HG03064 (cell line): ENCODE data around the gene HAUS6.
"Not testable (repeated sequence)": the region's sequence is repeated elsewhere in the genome, so short reads cannot be mapped to it uniquely, and the experiment has no call there.

ENCODE experiments used
- ATAC-seq: cut with Tn5 transposase; IDR thresholded peaks from one replicate; pipeline ENCODE4 v1.9.1; 2021; ENCODE audit warnings: low read depth; ENCODE audit not compliant: unreplicated experiment

Gene HAUS6

DNA sequence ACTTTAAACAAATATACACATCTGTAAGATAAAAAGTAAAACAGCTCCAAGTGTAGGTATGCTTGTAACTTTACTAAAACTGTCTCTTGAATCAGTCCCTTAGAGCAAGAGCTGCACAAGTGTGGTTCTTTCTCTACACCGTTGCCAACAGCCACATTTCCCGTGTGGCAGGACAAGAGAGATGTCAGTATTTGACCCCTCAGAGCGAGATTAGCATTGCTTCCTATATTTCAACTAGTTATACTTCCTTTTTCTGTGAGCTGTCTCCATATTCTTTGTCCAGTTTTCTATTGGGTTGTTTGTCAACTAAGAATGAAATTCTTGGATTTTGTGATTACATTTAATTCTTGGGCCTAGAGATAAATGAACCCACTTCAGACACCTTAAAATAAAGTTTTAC lies 16.5 kb upstream of the HAUS6 start:
- no peak for ATAC-seq

DNA sequence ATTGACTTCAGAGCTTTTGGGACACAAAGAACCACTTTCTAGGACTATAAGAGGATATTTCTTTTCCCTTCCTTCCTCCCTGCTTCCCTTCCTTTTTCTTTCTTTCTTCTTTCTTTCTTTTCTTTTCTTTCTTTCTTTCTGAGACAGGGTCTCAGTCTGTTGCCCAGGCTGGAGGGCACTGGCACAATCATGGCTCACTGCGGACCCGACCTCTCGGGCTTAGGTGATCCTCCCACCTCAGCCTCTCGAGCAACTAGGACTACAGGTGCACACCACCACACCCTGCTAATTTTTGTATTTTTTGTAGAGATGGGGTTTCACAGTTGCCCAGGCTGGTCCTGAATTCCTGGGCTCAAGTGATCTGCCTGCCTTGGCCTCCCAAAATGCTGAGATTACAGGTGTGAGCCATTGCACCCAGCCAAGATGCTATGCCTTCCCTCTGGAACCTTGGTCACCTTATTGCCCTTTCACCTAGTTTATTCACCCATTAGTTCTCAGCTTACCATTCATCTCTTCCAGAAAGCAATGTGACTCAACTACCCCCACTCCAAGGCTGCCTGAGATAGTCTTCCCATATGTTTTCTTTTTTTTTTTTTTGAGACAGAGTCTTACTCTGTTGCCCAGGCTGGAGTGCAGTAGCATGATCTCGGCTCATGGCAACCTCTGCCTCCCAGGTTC lies 14.5 kb upstream of the HAUS6 start:
- ATAC-seq, result no peak

DNA sequence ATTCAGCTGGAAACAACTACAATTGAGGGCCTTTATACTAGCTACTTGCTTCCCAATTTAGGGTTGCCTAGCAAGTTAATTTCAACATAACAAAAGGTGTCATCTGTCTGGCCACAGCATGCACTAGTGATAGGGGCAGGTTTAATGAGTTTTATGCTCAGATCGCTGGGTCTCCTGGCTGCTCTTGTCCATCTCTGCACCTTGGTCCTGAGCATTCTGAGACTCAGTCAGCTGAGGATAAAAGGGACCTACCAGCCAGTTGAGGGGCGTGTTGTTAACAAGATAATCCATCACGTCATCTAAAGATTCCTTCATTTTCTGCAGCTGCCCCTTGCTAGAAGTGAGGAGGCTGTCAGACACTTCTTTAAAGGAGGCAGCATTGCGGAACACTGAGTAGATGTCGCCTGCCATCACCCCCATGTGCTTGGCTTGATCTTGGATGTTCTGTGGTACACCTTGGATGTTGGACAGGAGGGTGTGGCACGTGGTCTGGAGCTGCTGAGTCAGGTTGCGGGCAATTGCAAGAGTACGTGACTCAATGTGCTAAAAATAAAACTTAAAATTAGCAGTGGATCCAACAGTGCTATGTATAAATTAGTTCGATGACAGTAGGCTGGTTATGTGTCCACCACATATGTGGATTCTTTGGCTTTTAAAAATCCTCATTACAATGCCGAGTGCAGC lies 13.5 kb upstream of the HAUS6 start:
- no peak for ATAC-seq

DNA sequence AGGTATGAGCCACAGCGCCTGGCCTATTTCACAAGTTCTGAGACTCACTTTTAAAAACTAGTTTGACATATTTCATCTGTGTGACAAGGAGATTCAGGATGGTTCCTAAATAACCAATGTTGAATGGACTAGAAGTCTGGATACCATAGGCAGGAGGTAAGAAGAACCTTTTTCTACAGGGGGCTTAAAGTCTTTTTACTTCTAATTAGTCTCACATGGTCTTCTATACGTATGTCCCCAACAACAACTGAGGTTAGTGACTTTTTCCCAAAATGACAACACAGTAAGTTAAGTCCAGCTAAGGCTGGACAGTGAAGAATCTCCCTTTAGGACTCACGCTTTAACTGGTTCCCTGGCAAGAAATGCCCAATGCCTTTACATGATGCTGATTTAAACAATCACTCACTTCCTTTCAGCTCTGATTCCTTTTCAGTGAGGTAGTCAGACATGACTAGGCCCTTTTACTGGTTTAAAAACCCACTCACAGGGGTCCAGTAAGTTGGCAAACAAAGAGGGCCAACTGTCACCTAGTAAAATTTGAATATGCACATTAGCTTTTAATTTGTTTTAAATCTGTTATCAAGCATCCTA lies 12.1 kb upstream of the HAUS6 start:
- ATAC-seq, result no peak

DNA sequence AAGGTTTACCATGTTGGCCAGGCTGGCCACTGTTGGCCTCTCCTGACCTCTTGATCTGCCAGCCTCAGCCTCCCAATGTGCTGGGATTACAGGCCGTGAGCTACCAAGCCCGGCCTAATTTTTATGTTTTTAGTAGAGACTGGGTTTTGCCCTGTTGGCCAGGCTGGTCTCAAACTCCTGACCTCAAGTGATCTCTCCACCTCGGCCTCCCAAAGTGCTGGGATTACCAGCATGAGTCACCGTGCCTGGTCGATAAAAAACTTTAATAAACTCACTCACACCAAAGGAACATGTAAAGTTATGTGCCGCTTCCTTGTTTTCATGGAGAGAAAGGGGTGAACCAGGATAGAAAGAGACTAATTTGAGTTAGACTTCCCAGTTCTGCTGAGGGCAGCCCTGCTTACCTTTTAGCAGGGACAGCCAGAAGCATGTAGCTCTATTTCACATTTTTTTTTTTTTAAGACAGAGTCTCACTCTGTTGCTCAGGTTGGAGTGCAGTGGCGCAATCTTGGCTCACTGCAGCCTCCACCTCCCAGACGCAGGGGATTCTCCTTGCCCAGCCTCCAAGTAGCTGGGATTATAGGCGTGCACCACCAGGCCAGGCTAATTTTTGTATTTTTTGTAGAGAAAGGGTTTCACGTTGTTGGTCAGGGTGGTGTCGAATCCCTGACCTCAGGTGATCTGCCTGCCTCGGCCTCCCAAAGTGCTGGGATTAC lies 11.4 kb upstream of the HAUS6 start:
- ATAC-seq, result no peak

DNA sequence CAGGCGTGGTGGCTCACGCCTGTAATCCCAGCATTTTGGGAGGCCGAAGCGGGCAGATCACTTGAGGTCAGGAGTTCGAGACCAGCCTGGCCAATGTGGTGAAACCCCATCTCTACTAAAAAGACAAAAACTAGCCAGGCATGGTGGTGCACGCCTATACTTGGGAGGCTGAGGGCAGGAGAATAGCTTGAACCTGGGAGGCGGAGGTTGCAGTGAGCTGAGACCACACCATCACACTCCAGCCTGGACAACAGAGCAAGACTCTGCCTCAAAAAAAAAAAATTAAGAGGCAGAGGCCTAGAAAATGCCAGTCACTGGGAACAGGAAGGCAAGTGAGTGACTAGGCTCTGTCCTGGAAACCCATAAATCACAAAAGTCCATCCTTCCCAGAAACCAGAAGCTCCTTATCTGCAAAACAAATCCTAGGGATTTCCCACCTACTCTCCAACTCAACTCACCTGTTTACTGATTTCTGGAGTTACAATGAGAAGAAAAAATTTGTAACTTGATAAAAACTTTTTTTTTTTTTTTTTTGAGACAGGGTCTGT lies 10.4 kb upstream of the HAUS6 start:
- not testable (repeated sequence) for ATAC-seq

DNA sequence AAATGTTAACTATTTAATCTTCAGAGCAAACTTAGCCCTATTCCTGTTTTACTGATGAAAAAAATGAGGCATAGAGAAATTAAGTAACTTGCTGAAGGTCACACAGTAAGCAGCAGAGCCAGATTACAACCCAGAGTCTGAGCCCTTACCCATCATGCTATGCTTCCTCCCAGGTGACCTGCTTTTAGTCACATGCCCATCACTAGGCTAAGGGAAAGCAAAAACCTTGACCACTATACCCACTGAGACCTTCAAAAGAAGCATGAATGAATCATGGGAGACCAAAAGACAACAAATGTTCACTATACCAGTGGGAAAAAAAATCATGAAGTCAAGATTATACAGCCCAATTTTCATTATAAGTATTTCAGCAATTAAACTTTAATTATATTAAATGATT lies 5.3 kb upstream of the HAUS6 start:
- ATAC-seq, result no peak

DNA sequence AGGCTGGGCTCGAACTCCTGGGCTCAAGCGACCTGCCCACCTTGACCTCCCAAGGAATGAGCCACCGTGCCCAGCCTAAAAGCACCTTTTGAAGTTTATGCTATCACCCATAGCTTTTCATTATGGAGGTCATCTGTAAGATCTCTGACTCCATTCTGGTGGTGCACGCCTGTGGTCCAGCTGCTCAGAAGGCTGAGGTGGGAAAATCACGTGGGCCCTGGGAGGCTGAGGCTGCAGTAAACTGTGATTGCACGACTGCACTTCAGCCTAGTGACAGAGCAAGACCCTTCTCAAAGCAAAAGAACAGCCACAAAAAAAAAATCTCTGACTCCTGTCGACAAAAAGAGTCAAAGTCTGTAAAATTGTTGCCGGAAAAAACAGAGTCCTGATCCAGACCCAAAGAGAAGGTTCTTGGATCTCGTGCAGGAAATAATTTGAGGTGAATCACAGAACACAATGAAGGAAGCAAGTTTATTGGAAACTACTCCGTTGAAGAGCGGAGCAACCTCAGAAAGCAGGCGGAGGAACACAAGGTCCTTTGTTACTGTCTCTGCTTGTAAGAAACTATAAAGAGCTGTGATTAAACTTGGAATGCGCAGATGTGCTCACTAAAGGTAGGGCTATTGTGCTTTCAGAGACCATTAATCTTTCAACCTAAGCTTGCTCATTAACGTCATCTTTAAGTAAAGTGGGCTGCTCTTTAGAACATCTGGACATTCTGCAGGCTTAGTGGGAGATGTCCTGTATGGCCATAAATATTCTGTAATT lies 2.0 kb upstream of the HAUS6 start:
- ATAC-seq, result no peak

DNA sequence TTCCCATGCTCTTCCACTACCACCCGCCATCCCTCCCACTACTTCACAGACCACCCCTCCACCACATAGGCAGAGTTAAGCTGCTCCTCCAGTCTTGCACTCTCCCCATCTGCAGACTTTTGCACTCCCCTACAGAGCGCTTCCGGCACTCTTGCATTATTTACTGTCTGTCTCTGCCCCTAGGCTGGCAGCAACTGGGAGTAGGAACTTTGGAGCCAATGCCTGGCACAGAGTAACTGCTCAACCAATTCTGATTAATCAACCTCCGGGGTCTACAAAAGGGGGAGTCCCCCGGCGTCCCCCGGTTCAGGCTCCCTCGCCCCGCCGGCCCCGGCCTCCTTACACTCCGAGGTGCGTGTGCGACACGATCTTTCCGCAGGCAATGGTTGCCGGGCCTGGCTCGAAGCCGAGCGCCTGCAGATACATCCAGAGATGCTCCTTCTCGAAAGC lies 498 bp downstream of the HAUS6 start:
- peak; percentile 35 for ATAC-seq

DNA sequence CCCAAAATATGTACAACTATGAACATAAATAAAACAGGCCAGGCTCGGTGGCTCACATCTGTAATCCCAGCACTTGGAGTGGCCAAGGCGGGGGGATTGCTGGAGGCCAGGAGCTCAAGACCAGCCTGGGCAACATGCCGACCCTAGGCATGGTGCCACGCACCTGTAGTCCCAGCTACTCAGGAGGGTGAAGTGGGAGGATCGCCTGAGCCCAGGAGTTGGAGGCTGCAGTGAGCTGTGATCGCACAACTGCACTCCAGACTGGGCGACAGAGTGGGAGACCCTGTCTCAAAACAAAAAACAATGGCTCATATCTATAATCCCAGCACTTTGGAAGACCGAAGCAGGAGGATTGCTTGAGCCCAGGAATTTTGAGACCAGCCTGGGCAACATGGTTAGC lies 1.5 kb downstream of the HAUS6 start:
- ATAC-seq, result no peak

DNA sequence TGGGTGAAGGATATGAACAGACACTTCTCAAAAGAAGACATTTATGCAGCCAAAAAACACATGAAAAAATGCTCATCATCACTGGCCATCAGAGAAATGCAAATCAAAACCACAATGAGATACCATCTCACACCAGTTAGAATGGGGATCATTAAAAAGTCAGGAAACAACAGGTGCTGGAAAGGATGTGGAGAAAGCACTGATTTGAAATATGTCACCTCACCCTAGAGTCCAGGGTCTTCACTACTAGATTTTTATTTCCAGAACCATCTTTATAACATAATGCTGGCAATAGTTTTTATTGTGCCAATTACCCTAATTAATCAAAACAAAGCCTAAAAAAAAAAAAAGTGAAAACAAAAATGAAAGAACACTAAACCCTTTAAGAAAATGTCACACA lies 5.3 kb downstream of the HAUS6 start:
- ATAC-seq, result not testable (repeated sequence)

DNA sequence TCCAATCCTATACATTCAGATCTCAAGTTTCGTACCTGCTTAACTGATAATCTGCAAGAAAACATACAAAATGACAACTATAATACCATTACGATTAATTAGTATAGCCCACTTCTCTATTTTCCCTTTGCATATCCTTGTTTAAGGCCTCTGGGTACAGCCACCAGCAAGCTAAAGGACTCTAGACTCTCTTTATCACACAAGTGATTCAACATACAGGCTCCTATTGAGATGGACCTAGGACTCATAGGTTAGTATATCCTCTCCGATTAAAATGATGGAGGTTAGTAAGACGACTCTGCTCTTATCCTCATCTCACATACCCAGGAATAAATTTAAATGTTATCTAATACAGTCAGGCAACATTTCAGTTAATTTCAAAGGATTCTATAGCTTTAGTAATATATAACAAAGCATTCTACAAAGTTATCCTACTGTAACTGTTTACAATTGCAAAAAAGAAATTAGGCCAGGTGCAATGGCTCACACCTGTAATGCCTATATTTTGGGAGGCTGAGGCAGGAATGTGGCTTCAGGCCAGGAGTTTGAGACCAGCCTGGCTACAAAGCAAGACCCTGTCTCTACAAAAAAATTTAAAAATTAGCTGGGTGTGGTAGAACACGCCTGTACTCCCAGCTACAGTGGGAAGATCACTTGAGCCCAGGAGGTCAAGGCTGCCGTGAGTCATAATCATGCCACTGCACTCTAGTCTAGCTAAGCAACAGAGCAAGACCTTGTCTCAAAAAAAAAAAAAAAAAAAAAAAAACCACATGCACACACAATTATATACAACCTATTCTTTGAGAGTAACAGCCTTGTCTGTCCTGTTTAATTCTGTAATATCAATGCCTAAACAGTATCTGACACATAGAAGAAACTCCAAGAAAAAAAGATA lies 15.4 kb downstream of the HAUS6 start:
- no peak for ATAC-seq

DNA sequence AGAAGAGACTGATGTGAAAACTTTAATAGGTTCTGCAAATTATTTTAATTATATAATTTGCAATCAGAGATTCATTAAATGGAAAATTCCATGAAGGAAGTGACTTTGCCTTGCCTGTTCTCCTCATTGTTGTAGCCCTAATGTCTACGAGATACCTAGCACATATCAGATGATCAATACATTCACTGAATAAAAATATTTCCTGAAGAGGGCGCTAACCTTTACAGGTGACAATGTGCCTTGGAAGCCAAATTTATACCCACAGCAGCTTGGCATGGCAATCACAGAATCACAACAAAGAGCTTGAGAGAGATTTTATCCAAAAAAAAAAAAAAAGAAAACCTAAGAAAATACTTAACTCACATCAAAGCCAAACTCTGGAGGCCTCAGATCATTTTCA lies 17.4 kb downstream of the HAUS6 start:
- no peak for ATAC-seq

DNA sequence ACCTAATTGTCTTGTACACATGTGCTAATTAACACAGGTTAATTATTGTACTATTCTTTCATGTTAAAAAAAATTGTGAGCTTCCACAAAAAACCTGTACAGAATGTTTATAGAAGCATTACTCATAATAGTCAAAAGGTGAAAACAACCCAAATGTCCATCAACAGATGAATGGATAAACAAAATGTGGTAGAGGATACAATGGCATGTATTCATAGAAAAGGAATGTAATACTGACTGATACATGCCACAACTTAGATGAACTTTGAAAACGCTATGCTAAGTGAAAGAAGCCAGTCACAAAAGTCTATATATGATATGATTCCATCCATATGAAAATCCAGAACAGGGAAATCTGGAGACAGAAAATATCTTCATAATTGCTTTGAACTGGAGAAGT lies 27.9 kb downstream of the HAUS6 start:
- ATAC-seq, result no peak

DNA sequence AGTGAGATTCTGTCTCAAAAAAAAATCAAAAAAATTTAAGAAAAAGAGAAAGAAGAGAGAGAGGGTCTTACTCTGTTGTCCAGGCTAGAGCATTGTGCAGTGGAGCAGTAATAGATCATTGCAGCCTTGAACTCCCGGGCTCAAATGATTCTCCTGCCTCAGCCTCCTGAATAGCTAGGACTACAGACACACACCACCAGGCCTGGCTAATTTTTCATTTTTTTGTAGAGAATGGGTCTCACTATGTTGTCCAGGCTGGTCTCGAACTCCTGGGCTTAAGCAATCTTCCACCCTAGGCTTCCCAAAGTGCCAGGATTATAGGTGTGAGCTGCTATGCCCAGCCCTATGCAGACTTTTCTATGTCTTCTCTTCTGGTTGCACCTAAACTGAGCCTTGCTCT lies 28.5 kb downstream of the HAUS6 start:
- ATAC-seq, result no peak

DNA sequence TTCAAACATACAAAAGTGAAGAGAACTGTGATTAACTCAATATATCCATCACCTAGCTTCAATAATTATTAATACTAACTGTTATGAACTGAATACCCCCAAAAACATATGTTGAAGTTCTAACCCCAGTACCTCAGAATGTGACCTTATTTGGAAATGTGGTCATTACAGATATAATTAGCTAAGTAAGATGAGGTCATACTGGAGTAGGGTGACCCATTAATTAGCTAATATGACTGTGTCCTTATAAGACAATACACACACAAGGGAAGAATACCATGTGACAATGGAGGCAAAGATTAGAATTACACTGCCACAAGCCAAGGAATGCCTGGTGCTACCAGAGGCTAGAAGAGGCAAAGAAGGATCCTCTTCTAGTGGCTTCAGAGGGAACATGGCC lies 45.7 kb downstream of the HAUS6 start:
- no peak for ATAC-seq

DNA sequence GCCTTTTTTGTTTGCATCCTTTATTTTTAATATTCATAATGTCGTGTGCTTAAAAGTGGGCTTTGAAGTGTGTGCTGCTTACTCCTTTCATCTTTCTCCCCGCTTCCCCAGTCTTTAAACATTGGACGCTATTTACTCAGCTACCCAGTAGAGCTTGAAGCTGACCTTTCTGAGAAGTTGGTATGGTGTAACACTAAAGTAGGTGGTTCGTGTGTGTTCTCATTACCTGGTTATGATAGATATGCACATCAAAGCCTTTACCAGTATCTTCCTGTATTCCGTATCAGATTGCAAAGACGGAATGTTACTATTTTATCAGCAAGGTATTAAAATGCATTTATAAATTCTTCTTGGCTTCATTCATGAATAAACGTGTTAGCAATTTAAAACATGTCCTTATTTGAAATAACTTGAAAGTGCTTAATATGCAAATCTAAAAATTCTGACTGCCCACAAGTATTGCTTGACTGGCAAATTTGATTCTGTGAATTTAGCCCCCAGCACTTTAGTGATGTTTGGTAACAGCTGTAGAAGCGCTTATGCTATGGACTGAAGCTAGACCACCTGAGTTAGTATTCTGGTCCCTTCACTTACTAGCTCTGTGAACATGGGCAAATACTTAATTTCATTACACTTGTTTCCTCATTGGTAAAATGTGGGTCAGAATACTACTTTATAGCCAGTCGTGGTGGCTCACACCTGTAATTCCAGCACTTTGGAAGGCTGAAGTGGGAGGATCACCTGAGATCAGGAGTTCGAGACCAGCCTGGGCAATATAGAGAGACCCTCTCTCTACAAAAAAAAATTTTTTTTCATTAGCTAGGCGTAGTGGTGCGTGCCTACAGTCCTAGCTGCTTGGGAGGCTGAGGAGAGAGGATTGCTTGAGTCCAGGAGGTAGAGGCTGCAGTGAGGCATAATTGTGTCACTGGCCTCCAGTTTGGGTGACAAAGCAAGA lies 51.8 kb downstream of the HAUS6 start:
- ATAC-seq, result no peak

DNA sequence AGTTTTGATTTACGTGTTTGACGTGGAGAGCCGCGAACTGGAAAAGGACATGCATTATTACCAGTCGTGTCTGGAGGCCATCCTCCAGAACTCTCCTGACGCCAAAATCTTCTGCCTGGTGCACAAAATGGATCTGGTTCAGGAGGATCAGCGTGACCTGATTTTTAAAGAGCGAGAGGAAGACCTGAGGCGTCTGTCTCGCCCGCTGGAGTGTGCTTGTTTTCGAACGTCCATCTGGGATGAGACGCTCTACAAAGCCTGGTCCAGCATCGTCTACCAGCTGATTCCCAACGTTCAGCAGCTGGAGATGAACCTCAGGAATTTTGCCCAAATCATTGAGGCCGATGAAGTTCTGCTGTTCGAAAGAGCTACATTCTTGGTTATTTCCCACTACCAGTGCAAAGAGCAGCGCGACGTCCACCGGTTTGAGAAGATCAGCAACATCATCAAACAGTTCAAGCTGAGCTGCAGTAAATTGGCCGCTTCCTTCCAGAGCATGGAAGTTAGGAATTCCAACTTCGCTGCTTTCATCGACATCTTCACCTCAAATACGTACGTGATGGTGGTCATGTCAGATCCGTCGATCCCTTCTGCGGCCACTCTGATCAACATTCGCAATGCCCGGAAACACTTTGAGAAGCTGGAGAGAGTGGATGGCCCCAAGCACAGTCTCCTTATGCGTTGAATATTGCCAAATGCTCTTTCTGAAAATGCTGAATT lies 52.6 kb downstream of the HAUS6 start:
- ATAC-seq, result no peak
